Nucleus accumbens (tissue), 56 donors: ENCODE results near the gene RGL3.
"Not testable (repeated sequence)": the region's sequence is repeated elsewhere in the genome, so short reads cannot be mapped to it uniquely, and the experiment has no call there.

Experiments used
- DNase-seq, 56 donors: peaks; one replicate each; lab custom pipeline; 2025; lab: John Stamatoyannopoulos, UW

Gene RGL3

DNA sequence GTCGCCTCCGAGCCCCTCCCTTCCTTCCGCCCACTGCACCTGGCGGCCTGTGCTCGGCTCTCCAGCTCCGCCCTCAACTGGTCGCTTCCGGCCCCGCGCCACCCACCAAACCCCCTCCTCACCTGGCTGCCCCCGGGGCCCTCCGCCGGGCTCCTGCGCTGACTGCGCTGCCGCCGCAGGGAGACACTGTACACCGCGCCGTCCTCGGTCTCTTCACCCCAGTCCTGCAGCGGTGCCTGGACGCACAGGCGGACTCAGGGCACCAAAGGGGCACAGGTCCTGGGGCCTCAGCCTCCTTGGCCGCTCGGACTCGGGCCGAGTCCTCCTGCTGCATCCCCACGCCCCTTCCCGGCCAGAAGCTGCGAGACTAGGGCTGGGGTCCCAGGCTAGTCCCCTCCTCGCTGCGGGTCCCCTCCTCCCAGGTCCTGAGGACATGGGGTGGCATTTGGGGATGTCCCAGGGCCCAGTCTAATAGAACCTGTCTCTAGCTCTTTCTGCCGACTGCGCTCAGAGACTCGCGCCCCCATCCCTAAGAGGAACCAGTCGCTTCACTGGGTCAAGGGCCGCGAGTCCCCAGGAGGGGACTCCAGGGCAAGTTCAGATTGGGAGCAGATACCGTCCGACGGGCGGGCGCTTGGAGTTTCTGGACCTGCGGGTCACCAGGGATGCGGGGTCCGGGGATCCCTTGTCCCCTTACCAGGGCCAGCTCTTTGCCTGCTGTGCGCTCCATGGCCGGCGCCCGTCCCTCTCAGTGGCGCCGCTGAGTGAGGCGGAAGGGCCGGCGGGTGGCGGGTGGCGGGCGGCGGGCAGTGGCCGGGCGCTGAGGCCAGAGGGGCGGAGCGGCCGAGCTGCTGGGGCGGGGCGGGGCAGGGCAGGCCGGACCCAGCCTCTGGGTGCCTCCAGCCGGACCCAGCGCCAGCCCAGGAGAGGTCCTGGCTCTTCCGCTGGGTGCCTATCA, at the start of gene RGL3:
RGL3 (minus strand) TSS at position 766 of the 958 bp plus-strand sequence; CDS start at position 730, 36 bp downstream.
- peak in 2 of 56 donors; percentile 30 to 52 for DNase-seq

GRCh38 chr19:11468266-11468845, 49.2 kb upstream of the RGL3 start:
- not testable (repeated sequence) for DNase-seq

DNA sequence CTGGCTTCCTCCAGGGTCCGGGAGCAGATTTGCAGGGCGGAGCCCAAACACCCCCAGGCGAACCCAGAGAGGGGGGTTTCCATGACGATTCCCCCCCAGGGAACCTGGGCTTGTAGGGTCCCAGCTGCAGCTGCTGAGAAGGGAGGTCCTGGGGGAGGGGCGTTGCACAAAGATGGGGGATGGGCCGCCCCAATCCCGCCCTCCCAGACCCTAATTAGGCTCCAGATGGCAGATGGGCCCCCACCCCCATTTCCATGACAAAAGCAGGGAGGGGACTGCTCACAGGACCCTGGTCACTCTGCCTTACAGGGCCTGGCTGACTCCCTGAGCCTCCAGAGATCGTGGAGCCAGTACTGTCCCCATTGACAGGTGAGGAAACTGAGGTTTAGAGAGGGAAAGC, 46.5 kb upstream of the RGL3 start:
- no peak for DNase-seq

GRCh38 chr19:11464333-11465265, 45.5 kb upstream of the RGL3 start:
- no peak for DNase-seq

DNA sequence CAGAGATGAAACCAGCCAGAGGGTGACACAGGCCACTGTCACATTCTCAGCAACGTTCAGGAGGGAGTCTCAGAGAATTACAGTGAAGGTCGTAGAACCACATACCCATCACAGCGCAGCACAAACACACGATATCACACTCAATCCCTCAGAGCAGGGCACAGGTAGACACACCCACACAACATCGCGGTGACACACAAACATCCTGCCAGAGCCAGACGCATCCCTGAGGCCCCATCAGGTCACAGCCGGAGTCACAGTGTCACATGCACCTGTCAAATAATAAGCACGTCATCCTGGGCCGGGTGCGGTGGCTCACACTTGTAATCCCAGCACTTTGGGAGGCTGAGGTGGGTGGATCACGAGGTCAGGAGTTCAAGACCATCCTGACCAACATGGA, 44.3 kb upstream of the RGL3 start:
- peak in 1 of 56 donors; percentile 28 for DNase-seq

DNA sequence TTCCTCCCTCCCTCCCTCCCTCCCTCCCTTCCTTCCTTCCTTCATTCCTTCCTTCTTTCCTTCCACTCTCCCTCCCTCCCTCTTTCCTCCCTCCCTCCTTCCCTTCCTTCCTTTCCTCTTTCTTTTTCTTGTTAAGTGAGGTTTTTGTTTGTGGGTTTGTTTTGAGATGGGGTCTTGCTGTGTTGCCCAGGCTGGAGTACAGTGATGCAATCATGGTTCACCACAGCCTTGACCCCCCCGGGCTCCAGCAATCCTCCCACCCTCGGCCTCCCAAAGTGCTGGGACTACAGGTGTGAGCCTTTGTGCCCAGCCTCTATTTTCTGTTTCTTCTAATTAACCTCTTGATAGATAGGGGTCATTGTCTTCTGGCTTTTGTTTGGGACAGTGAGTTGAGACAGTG, 42.3 kb upstream of the RGL3 start:
- no peak for DNase-seq

- no peak for DNase-seq
Measured at GRCh38 chr19:11460207-11460606, 41.1 kb upstream of the RGL3 start.

DNA sequence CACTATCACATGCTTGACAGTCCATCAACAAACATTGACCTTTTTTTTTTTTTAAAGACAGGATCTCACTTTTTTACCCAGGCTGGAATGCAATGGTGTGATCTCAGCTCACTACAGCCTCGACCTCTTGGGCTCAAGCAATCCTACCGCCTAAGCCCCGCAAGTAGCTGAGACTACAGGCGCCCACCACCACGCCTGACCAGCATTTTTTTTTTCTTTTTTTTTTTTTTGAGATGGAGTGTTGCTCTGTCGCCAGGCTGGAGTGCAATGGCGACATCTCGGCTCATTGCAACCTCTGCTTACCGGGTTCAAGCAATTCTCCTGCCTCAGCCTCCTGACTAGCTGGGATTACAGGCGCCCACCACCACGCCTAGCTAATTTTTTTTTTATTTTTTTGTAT, 39.8 kb upstream of the RGL3 start:
- DNase-seq = not testable (repeated sequence)

- DNase-seq = no peak
Measured at GRCh38 chr19:11458236-11458900, 39.3 kb upstream of the RGL3 start.

DNA sequence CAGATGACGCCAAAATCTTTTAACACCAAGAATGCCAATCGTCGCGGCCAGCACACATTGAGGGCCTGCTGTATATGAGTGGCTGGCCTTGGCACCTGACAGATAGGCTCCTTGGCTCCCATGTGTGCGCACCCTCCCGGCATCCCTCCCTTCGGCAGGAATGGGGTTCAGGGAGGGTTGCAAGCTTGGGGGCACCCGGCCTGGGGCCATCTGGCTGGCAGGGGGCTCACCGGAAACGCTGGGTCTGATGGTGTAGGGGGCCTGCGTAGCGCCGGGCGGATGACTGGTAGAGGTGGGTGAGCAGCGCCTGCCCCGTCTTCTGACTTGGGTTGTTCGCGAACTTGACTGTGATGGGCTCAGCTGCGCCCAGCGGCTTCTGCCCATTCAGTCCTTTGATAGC, 38.7 kb upstream of the RGL3 start:
- no peak for DNase-seq

DNA sequence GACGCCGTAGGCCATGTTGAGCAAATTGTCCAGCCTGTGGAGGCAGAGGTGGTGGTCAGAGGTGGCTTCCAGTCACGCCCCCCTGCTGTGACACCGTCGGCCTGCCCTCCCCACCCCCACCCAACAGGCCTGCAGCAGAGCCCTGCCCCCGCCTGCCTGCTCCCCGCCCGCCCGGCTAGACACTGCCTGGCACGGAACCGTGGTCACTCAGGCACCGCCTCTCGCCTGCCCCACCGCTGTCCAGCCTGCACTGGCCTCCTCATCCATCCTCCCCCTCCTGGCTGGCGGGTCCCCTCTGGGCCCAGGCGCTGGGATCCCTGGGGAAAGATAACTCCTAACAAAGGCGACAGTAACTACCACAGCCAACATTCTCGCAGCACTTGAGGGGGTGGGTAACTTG, 38.0 kb upstream of the RGL3 start:
- peak in 53 of 56 donors; percentile 33 to 95 (median 83) for DNase-seq

DNA sequence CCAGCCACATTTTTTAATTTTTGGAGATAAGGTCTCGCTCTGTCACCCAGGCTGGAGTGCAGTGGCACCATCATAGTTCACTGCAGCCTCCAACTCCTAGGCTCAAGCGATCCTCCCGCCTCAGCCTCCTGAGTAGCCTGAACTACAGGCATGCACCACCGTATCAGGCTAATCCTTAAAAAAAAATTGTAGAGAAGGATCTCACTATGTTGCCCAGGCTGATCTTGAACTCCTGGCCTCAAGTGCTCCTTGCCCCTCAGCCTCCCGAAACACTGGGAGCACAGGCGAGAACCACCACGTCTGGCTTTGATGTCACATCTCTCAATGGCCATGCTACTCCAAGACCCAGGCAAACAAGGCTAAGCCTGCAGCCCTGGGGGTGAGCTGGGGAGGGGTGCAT, 37.5 kb upstream of the RGL3 start:
- DNase-seq = peak in 1 of 56 donors; percentile 45

DNA sequence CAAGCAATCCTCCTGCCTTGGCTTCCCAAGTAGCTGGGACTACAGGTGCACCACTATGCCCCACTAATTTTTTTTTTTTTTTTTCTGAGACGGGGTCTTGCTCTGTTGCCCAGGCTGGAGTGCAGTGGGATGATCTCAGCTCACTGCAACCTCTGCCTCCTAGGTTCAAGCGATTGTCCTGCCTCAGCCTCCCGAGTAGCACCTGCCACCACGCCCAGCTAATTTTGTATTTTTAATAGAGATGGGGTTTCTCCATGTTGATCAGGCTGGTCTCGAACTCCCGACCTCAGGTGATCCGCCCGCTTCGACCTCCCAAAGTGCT, 36.1 kb upstream of the RGL3 start:
- DNase-seq = not testable (repeated sequence)

- DNase-seq = peak in 1 of 56 donors; percentile 17
Measured at GRCh38 chr19:11453468-11454341, 34.6 kb upstream of the RGL3 start.

- peak in 6 of 56 donors; percentile 14 to 32 (median 17) for DNase-seq
Measured at GRCh38 chr19:11452620-11453310, 33.7 kb upstream of the RGL3 start.

DNA sequence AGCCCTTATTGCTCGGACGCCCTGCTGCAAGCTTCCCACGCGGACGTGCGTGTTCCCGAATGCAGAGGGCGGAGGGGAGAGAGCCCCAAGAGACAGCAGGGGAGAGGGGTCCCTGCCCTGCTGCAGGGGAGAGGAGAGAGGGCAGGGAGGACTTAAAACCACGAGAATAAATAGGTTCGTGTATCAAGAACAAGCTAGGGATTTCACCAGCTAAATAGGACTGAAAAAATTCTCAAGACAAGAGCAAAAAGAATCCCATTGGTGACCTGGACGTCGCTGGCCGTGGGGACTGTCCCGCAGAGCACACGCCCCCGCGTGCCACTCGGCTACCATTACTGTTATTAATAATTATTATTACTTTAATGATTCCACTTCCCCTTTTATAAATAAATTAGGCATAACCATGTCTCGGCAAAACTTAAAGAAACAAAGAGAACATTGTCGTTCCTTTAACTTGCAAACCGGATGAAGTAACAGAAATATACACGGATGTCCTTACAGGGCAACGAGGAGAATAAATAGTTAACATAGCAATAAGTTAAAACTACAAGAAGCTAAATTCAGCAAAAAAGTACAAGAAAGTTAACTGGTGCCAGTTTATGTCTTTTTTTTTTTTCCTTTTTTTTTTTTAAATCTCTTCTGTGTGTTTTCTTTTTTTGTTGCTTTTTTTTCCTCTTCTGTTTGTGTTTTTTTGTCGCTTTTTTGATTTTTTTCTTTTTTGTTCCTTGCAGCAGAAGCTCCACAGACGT, 32.9 kb upstream of the RGL3 start:
- DNase-seq = no peak

DNA sequence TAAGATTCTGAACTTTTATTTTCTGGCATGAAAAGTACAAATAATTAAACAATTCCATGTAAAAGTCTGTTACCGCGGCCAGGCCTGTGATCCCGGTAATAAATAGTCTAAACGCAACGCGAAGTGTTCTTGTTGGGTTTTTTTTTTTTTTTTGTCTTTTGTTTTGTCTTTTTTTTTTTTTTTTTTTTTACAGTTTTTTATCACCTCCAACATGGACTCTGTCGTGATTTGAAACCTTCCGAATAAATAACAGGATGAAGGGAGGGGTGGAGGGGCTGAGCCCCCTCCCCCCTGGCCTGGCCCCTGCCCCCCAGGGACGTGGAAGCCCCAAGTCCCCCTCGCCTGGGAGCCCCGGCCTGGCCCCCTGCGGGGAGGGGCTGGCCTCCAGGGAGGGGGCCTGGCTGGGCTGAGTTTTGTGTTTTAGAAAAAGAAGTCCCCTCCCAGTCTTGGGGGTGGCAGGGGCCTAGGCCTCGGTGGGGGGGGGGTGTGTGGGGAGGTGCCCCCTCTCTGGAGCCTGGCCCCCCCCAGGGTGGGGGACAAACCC, 32.3 kb upstream of the RGL3 start:
- DNase-seq = no peak
